GM18505 (cell line): ENCODE measurements around the gene ZNF652.

Experiments used
- ATAC-seq: cut with Tn5 transposase; IDR thresholded peaks from one replicate; pipeline ENCODE4 v1.9.1; 2021; ENCODE audit not compliant: unreplicated experiment
- POLR2A ChIP-seq: IDR thresholded peaks from 4 replicates; pipeline ENCODE4 v1.6.1; 2011; ENCODE audit warnings: borderline replicate concordance; ENCODE audit not compliant: insufficient read depth, insufficient read length; ENCODE audit errors: extremely low read depth

Gene ZNF652

DNA sequence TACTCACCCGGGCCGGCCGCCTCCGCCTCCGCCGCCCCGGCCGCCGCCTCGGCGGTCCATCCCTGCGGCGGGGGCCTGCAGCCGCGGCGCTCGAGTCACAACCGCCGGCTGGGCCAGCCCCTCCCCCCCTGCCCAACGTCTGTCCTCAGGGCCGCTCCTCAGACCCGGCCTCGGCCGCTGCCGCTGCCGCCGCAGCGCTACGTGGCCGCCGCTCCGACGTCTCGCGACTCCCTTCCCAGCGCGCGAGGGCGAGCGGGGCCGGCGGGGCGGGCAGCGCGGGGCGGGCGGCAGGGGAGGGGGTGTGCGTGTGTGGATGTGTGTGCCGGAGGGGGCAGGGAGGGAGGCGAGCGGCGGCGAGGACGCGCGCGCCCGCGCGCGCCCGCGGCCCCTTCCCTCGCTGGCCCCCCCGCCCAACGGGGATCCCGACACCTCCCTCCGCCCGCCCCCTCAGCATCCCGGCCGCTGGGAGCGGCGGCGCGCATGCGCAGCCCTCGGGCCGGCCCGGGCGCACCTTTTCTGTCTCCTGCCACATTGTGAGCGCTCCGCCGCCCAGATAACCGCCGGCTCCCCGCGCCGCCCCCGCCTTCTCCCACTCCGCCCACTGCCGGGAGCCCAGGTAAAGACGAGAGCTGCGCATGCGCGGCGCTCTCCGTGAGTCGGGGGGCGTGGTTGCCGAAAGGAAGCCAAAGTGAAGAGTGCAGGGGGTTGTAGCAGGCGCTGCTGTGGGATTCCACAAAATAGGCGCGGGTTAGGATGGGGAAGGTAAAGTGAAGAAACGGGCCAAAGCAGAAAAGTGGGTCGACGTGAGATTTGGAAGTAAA lies at the start of gene ZNF652:
ZNF652 (minus strand) TSS at position 349 of the 821 bp plus-strand sequence. CDS start 44,525 bp downstream, outside the sequence.
- peak; percentile 71 for ATAC-seq
- TF ChIP-seq POLR2A, result peak; percentile 8

- ATAC-seq, result no peak
- no peak for TF ChIP-seq POLR2A
Observed at GRCh38 chr17:49409066-49409465, 47.0 kb upstream of the ZNF652 start.

DNA sequence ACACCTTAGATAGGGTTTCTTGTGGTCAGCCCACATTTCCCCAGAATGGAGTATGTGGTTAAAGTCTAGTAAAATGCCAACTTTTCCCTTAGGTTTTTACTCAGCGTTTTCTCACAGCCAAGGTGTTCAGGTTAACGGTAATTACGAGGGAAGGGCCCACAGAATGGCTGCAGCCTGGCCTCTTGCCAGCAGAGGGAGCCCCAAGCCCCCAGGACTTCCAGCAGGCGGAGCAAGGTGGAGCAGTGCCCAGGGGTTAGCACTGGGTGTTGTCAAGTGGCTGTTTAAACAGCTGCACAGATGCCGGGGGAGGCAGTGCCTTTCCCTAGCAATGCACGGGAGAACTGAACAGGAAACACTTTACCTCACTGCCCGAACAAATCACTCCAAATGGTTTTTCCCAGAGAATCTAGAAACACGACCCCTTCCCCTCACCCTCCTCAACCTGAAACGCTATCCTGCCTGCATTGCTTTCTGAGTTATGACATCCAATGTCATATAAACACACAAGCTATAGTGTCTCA lies 46.0 kb upstream of the ZNF652 start:
- ATAC-seq, result no peak

DNA sequence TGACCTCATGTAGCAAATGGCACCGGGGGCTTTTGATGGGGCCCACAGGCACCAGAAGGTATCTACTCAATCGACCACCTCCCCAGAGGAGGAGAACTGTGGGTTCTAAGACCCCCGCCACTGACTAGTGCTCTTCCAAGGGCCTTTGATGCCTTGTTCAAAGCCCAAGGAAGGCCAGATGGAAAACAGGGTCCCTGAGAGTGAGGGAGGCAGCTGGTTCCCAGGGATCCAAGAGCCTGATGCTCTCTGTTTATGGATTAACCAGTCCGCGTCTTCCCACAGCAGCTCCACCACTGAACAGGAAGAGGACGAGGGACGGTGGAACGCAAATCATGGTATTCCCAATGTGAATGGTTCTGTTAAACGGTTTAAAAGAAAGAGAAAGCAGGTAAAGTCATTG lies 45.0 kb upstream of the ZNF652 start:
- no peak for TF ChIP-seq POLR2A
- ATAC-seq, result no peak

More for the DNA sequence above, 46.0 kb upstream of the ZNF652 start:
- TF ChIP-seq POLR2A, result no peak

GRCh38 chr17:49406421-49407061 lies 44.5 kb upstream of the ZNF652 start:
- no peak for ATAC-seq
- TF ChIP-seq POLR2A, result no peak

DNA sequence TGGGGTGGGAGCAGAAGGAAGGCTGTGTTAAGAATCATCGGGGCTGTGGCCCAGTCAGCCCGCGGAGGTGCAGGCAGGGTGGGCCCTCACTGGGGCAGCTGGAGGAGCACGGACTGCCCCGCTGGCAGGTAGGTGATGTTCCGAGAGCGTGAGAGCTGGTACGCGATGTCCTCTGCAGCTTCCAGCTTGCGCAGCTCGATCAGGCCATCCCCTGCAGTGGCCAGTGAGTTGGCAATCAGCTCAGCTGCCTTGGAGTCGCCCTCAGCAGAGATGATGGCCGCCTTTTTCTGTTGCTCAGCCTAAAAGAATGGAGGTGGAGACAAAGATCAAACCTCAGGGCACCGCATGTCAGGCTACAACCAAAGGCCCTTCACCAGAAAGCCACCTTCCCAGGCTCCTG lies 42.9 kb upstream of the ZNF652 start:
- TF ChIP-seq POLR2A, result no peak
- no peak for ATAC-seq

DNA sequence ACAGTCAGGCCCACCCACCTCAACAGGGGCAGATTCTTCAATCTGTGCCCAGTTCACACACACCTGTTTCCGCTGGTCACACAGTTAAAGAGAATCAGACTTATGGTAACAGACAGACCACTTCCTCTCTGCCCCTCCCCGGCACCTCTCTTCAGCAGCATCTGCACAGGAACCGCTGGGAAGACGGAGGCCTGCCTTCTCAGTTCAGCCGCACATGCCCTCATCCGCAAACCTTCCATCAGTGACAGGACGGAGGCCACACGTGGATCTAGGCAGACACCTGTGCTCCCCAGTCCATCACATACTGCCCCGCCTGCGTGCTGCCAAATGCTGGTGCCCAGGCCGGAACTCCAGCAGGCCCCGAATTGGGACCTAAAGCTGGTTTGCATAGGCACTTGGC lies 42.3 kb upstream of the ZNF652 start:
- ATAC-seq, result no peak
- no peak for TF ChIP-seq POLR2A

- no peak for TF ChIP-seq POLR2A
- no peak for ATAC-seq
Observed at GRCh38 chr17:49403514-49404289, 41.7 kb upstream of the ZNF652 start.

- no peak for ATAC-seq
- TF ChIP-seq POLR2A, result no peak
Observed at GRCh38 chr17:49402706-49403105, 40.7 kb upstream of the ZNF652 start.

- TF ChIP-seq POLR2A, result no peak
- ATAC-seq, result no peak
Observed at GRCh38 chr17:49401971-49402611, 40.0 kb upstream of the ZNF652 start.

- no peak for ATAC-seq
Observed at GRCh38 chr17:49399995-49400394, 37.9 kb upstream of the ZNF652 start.

GRCh38 chr17:49397586-49397985 lies 35.5 kb upstream of the ZNF652 start:
- no peak for TF ChIP-seq POLR2A
- no peak for ATAC-seq

More at GRCh38 chr17:49399995-49400394, 37.9 kb upstream of the ZNF652 start:
- no peak for TF ChIP-seq POLR2A
